ENCODE data around the gene BASP1. TPM values are rescaled to one million over a fixed set of nuclear protein-coding genes. Genes with fewer than 3 reads are reported as not detected.

Gene BASP1
- total RNA-seq, 1 experiment from 2014 or later = 0.34 TPM

DNA sequence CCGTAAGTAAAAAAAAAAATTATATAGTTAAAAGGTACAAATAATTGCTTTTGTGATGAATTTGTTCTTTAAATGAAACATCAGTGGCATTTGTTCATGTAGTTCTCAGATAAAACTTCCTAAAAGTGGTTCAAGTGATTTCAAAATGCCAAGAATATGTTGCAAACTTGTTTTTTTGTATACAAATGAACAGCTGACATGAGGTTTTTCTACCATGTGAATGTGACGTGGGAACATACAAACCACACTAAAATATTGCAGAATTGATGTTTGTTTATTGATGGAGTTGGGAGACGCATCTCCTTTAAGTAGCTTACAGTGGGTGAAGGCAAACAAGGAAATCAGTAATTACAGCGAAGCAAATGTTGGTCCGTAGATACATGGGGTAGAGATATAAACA, 16.9 kb downstream of the BASP1 start:
- no peak for TF ChIP-seq POLR2AphosphoS5 (IDR thresholded peaks at IDR 0.05; ENCODE audit: low read depth, low read length)
- no peak for TF ChIP-seq CEBPB (IDR thresholded peaks at IDR 0.05; ENCODE audit: low read depth)
- no peak for TF ChIP-seq EZH2phosphoT487 (IDR thresholded peaks at IDR 0.05; ENCODE audit: borderline replicate concordance)
- TF ChIP-seq, protein P1, sequence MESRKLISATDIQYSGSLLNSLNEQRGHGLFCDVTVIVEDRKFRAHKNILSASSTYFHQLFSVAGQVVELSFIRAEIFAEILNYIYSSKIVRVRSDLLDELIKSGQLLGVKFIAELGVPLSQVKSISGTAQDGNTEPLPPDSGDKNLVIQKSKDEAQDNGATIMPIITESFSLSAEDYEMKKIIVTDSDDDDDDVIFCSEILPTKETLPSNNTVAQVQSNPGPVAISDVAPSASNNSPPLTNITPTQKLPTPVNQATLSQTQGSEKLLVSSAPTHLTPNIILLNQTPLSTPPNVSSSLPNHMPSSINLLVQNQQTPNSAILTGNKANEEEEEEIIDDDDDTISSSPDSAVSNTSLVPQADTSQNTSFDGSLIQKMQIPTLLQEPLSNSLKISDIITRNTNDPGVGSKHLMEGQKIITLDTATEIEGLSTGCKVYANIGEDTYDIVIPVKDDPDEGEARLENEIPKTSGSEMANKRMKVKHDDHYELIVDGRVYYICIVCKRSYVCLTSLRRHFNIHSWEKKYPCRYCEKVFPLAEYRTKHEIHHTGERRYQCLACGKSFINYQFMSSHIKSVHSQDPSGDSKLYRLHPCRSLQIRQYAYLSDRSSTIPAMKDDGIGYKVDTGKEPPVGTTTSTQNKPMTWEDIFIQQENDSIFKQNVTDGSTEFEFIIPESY (IDR thresholded peaks at IDR 0.05; ENCODE audit: extremely low read depth, insufficient replicate concordance, low read length) = no peak
- TF ChIP-seq SRF (IDR thresholded peaks at IDR 0.05; ENCODE audit: low read depth) = no peak
- TF ChIP-seq RAD21 (IDR thresholded peaks at IDR 0.05; ENCODE audit: low read depth) = no peak
- TF ChIP-seq ZFX (IDR thresholded peaks at IDR 0.05) = no peak
- TF ChIP-seq, protein P2, sequence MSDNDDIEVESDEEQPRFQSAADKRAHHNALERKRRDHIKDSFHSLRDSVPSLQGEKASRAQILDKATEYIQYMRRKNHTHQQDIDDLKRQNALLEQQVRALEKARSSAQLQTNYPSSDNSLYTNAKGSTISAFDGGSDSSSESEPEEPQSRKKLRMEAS (IDR thresholded peaks at IDR 0.05) = no peak
- TF ChIP-seq, protein P3, sequence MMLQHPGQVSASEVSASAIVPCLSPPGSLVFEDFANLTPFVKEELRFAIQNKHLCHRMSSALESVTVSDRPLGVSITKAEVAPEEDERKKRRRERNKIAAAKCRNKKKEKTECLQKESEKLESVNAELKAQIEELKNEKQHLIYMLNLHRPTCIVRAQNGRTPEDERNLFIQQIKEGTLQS (IDR thresholded peaks at IDR 0.05) = no peak
- TF ChIP-seq TCF7L2 (IDR thresholded peaks at IDR 0.05; ENCODE audit: borderline replicate concordance, extremely low read depth, insufficient read depth, insufficient read length) = no peak
- no peak for TF ChIP-seq JUND (IDR thresholded peaks at IDR 0.05)
- TF ChIP-seq EZH2 (IDR thresholded peaks at IDR 0.05) = no peak
- no peak for TF ChIP-seq SIN3A (IDR thresholded peaks at IDR 0.05; ENCODE audit: low read depth)
- TF ChIP-seq SP1 (IDR thresholded peaks at IDR 0.05; ENCODE audit: low read depth) = no peak
- no peak for TF ChIP-seq POLR2A (IDR thresholded peaks at IDR 0.05; ENCODE audit: borderline replicate concordance, extremely low read depth, insufficient read depth, insufficient read length)
- no peak for TF ChIP-seq ELF1 (IDR thresholded peaks at IDR 0.05; ENCODE audit: borderline replicate concordance, low read depth)
- TF ChIP-seq CBX3 (IDR thresholded peaks at IDR 0.05; ENCODE audit: low read depth) = no peak
- no peak for TF ChIP-seq EGR1 (IDR thresholded peaks at IDR 0.05; ENCODE audit: low read depth)
- Histone ChIP-seq H3K36me3 (ENCODE audit: control insufficient read depth in 1 of 2, insufficient read depth in 2 of 2, low read length in 2 of 2) (no peaks in the 10 kb centered on the region), H2AFZ (ENCODE audit: low read depth, low read length, poor library complexity, severe bottlenecking) (no peak overlapping the region), H3K27me3 (ENCODE audit: insufficient read depth, low read length) (0 out of 2 replicates have a peak, but pooled peaks cover 4% of the 10 kb centered on the region), H3K4me3 (replicated peaks in 1 of 2; ENCODE audit: low read depth in 1 of 2, low read length in 2 of 2) (no peak overlapping the region), H4K20me1 (ENCODE audit: insufficient read depth) (no peaks in the 10 kb centered on the region), H3K9me3 (ENCODE audit: control insufficient read depth in 1 of 2, insufficient read depth in 1 of 2, low read depth in 1 of 2, low read length in 2 of 2) (no peaks in the 10 kb centered on the region), H3K79me2 (ENCODE audit: insufficient read depth, low read length) (no peaks in the 10 kb centered on the region), H3K4me2 (ENCODE audit: low read length) (no peak overlapping the region), H3K9ac (ENCODE audit: low read length) (no peak overlapping the region), H3K27ac (ENCODE audit: low read depth, low read length) (no peak overlapping the region), H3K4me1 (ENCODE audit: control insufficient read depth in 1 of 2, insufficient read depth in 2 of 2, low read length in 2 of 2) (no peaks in the 10 kb centered on the region), H3K9me2 (ENCODE audit: insufficient read depth) (no peaks in the 10 kb centered on the region)
- ChIA-PET CTCF (no interaction called here), POLR2A (no interaction called here), RAD21 (ENCODE audit: low non-redundant PET in 1 of 2, low total read pairs in 2 of 2, uncharacterized antibody in 2 of 2, unreplicated experiment in 2 of 2) (no interaction called here)
- no peak for DNase-seq (ENCODE audit: low read depth, low spot score)
- no TSS peak for BruUV-seq (replicated peaks)
- no peak for ATAC-seq
- intact Hi-C loops (cut with micrococcal nuclease) = no loop called here
